GM12873 (cell line): ENCODE data around the gene CHTF8.

Source experiments
- CTCF ChIP-seq: IDR thresholded peaks from 2 replicates; pipeline ENCODE4 v1.5.1; 2012; ENCODE audit warnings: low read depth, mild to moderate bottlenecking, moderate library complexity, low read length, control low read depth; ENCODE audit not compliant: insufficient read depth; ENCODE audit errors: missing control alignments

The CHTF8 gene

GRCh38 chr16:69132424-69133252, at the start of gene CHTF8, which contains the start of gene UTP4:
CHTF8 (minus strand) TSS chr16:69132588; CDS start chr16:69121458, 11,130 bp downstream.
UTP4 (plus strand) TSS chr16:69132649; CDS start chr16:69133460, 811 bp downstream.
- no peak for TF ChIP-seq CTCF

GRCh38 chr16:69180011-69180338, 47.6 kb upstream of the CHTF8 start:
- no peak for TF ChIP-seq CTCF

- no peak for TF ChIP-seq CTCF
These were observed 47.1 kb upstream of the CHTF8 start for GRCh38 chr16:69179328-69180010.

- no peak for TF ChIP-seq CTCF
These were observed 43.8 kb upstream of the CHTF8 start for GRCh38 chr16:69176033-69176800.

GRCh38 chr16:69171325-69172084, 39.1 kb upstream of the CHTF8 start:
- no peak for TF ChIP-seq CTCF

- no peak for TF ChIP-seq CTCF
These were observed 37.4 kb upstream of the CHTF8 start for GRCh38 chr16:69169607-69170352.
